HepG2 (cell line): Measurements from ENCODE around the gene ATP5MG. TPM values are rescaled to one million over a fixed set of nuclear protein-coding genes. Genes with fewer than 3 reads are reported as not detected.

Experiments
- ATAC-seq: fragments of 200-7000 bp; cut with Tn5 transposase; 3 replicates; pipeline ENCODE4 v1.9.1; 2020; ENCODE audit warnings: mild to moderate bottlenecking, moderate library complexity
- BruUV-seq: library from RNA; stranded (reverse); fragments of 400-500 nt; replicated peaks from 2 replicates; lab custom pipeline; 2021; lab: Mats Ljungman, UMichigan
- CTCF ChIA-PET: fragments of 300-600 bp; formaldehyde crosslinking; extraction: SDS; loops from one replicate; lab custom pipeline; 2021; ENCODE audit warnings: low total read pairs, inconsistent platforms, low intra/inter-chr PET ratio; lab: Yijun Ruan, JAX
- POLR2A ChIA-PET: fragments of 350-600 bp; sonication (Branson Sonifier 250); formaldehyde crosslinking; loops from one replicate; lab custom pipeline; 2020; ENCODE audit warnings: antibody characterized with exemption, inconsistent platforms; lab: Yijun Ruan, JAX
- DNase-seq: peaks from one replicate; pipeline ENCODE4 v3.0.0-alpha.2; 2015; ENCODE audit warnings: low spot score
- FAIRE-seq: peaks from 3 replicates; lab custom pipeline; 2011; peaks lifted over from hg19 to GRCh38; lab: Jason Lieb, UNC
- H2AFZ ChIP-seq: one replicate; pipeline ENCODE4 v1.6.1; 2011; ENCODE audit warnings: low read length, inconsistent platforms
- H3K27ac ChIP-seq: fragments of 300-600 bp; 3 replicates; pipeline ENCODE4 v1.8.0; 2011; ENCODE audit warnings: mixed run types, mild to moderate bottlenecking, mixed read lengths, low read length, inconsistent platforms; ENCODE audit not compliant: insufficient read depth; ENCODE audit errors: extremely low read length
- H3K27me3 ChIP-seq, 2 experiments: fragments of 200-600 bp in 1 of 2; 2 replicates in 1 of 2; 3 replicates in 1 of 2; pipeline versions ENCODE4 v1.6.0 to v1.8.0; 2011; ENCODE audit warnings: low read length in 2 of 2, mild to moderate bottlenecking in 2 of 2, moderate library complexity in 2 of 2, inconsistent platforms in 1 of 2; ENCODE audit not compliant: insufficient read depth in 2 of 2, control insufficient read depth in 1 of 2
- H3K36me3 ChIP-seq, 2 experiments: fragments of 200-600 bp in 1 of 2; replicated peaks in 1 of 2; 2 replicates in 1 of 2; 3 replicates in 1 of 2; pipeline versions ENCODE4 v1.5.1 to v1.8.0; 2011; ENCODE audit warnings: low read length in 2 of 2, inconsistent platforms in 1 of 2; ENCODE audit not compliant: insufficient read depth in 2 of 2, control insufficient read depth in 1 of 2
- H3K4me1 ChIP-seq: 2 replicates; pipeline ENCODE4 v1.5.1; 2012; ENCODE audit warnings: low read length, inconsistent platforms; ENCODE audit not compliant: insufficient read depth
- H3K4me2 ChIP-seq: 2 replicates; pipeline ENCODE4 v1.6.0; 2011; ENCODE audit warnings: low read depth, low read length, inconsistent platforms
- H3K4me3 ChIP-seq, 3 experiments: fragments of 200-600 bp in 1 of 3; sonication (generic), shearing (Covaris generic) in 1 of 3; replicated peaks in 1 of 3; 2 replicates each; pipeline ENCODE4 v1.5.1; 2011 to 2016; ENCODE audit warnings: low read length in 3 of 3, inconsistent platforms in 2 of 3, low read depth in 2 of 3, mild to moderate bottlenecking in 2 of 3, control low read depth in 1 of 3, mixed read lengths in 1 of 3; ENCODE audit not compliant: insufficient read depth in 1 of 3
- H3K79me2 ChIP-seq: one replicate; pipeline ENCODE4 v1.6.1; 2011; ENCODE audit warnings: low read length, inconsistent platforms; ENCODE audit not compliant: insufficient read depth
- H3K9ac ChIP-seq: 2 replicates; pipeline ENCODE4 v1.6.0; 2011; ENCODE audit warnings: mild to moderate bottlenecking, low read depth, low read length, inconsistent platforms; ENCODE audit not compliant: insufficient read depth
- H3K9me3 ChIP-seq: 2 replicates; pipeline ENCODE4 v1.5.1; 2012; ENCODE audit warnings: mild to moderate bottlenecking, low read length
- H4K20me1 ChIP-seq: 2 replicates; pipeline ENCODE4 v1.6.0; 2011; ENCODE audit warnings: inconsistent platforms, mild to moderate bottlenecking, low read length, moderate library complexity; ENCODE audit not compliant: insufficient read depth
- ATF4 ChIP-seq, 2 experiments: fragments of 450-650 bp in 1 of 2; sonication (generic) in 1 of 2; formaldehyde crosslinking; IDR thresholded peaks; 2 replicates each; pipeline versions ENCODE4 v1.5.0 to v1.8.0; 2020 to 2022; ENCODE audit warnings: mild to moderate bottlenecking in 1 of 2, missing genetic modification reagents in 1 of 2
- FOXA1 ChIP-seq, 2 experiments: fragments of 450-650 bp in 1 of 2; sonication (generic) in 1 of 2; formaldehyde crosslinking in 1 of 2; IDR thresholded peaks; 2 replicates each; pipeline versions ENCODE4 v1.4.0 to v1.6.1; 2016 to 2020; ENCODE audit warnings: missing genetic modification reagents in 1 of 2
- KLF12 ChIP-seq: sonication (generic); formaldehyde crosslinking; IDR thresholded peaks from 2 replicates; pipeline ENCODE4 v1.4.0; 2020; ENCODE audit warnings: missing genetic modification reagents, borderline replicate concordance
- KLF9 ChIP-seq: IDR thresholded peaks from 2 replicates; pipeline ENCODE4 v1.6.1; 2016; ENCODE audit warnings: low read depth
- MEIS2 ChIP-seq: sonication (generic); formaldehyde crosslinking; IDR thresholded peaks from 2 replicates; pipeline ENCODE4 v1.9.0; 2021; ENCODE audit warnings: mild to moderate bottlenecking, missing genetic modification reagents
- MLLT10 ChIP-seq: sonication (generic); formaldehyde crosslinking; IDR thresholded peaks from 2 replicates; pipeline ENCODE4 v1.4.0; 2020; ENCODE audit warnings: missing genetic modification reagents
- MLXIP ChIP-seq: sonication (generic); formaldehyde crosslinking; IDR thresholded peaks from 2 replicates; pipeline ENCODE4 v1.9.0; 2021; ENCODE audit warnings: missing genetic modification reagents, borderline replicate concordance
- PBX2 ChIP-seq: IDR thresholded peaks from 2 replicates; pipeline ENCODE4 v1.6.1; 2016; ENCODE audit warnings: control low read depth
- TARDBP ChIP-seq: sonication (generic); formaldehyde crosslinking; IDR thresholded peaks from 2 replicates; pipeline ENCODE4 v1.8.0; 2022; ENCODE audit warnings: mild to moderate bottlenecking, missing genetic modification reagents
- TRAFD1 ChIP-seq: sonication (generic); formaldehyde crosslinking; IDR thresholded peaks from 2 replicates; pipeline ENCODE4 v1.5.1; 2020; ENCODE audit warnings: missing genetic modification reagents, mild to moderate bottlenecking, borderline replicate concordance
- ZNF136 ChIP-seq: sonication (generic); formaldehyde crosslinking; IDR thresholded peaks from 2 replicates; pipeline ENCODE4 v1.8.1; 2022; ENCODE audit warnings: low read depth, mild to moderate bottlenecking, moderate library complexity, missing genetic modification reagents
- ZNF800 ChIP-seq: sonication (generic); formaldehyde crosslinking; IDR thresholded peaks from 2 replicates; pipeline ENCODE4 v1.4.0; 2020; ENCODE audit warnings: missing genetic modification reagents
- WGBS: methylation state at CpG from one replicate; pipeline ENCODE4 v1.1.6; 2017; ENCODE audit warnings: low lambda C conversion rate; 5-methylcytosine and 5-hydroxymethylcytosine counted together
- in situ Hi-C: cut with HindIII; loops from 2 replicates; pipeline ENCODE4 v1.10.0; 2017; ENCODE audit warnings: low pct_unique_long_range_greater_than_20kb; ENCODE audit not compliant: extremely low pct_ligation_motif_present
- intact Hi-C: fragments of 100-400 bp; cut with micrococcal nuclease; formaldehyde crosslinking; loops from one replicate; pipeline ENCODE4 v1.10.0; 2022; ENCODE audit not compliant: unreplicated experiment
- polyA plus RNA-seq, 8 experiments: library from polyadenylated mRNA; depleted of rRNA in 3 of 8; stranded (reverse) in 7 of 8; unstranded in 1 of 8; fragments of >200 nt; fragmentation: Illumina TruSeq in 4 of 8; extraction: Trizol in 4 of 8; gene quantifications; 2 replicates each; pipeline versions ENCODE4 v1.2.1 to v1.2.3, GENCODE V29; 2011 to 2016; ENCODE audit warnings: low read depth in 4 of 8, missing spikeins in 1 of 8, mixed read lengths in 1 of 8; ENCODE audit not compliant: insufficient read depth in 1 of 8
- total RNA-seq, 5 experiments: library from RNA; depleted of rRNA; stranded (reverse); fragments of >200 nt; fragmentation: Illumina TruSeq; extraction: Trizol; gene quantifications; 2 replicates each; pipeline ENCODE4 v1.2.3, GENCODE V29; 2016; ENCODE audit warnings: low read depth in 1 of 5

Gene ATP5MG
- total and polyA plus RNA-seq, 2 of the 13 experiments (the other 11 are each of a cell fraction or from before 2014, with no cell fraction given), result 260 to 320 TPM

GRCh38 chr11:118417801-118418200 lies 16.4 kb downstream of the ATP5MG start (continued):
- no peak for TF ChIP-seq ZNF136
- no peak for TF ChIP-seq KLF12 (CRISPR knock-in tag)
- TF ChIP-seq ZNF800 (CRISPR knock-in tag), result no peak
- TF ChIP-seq MLXIP (CRISPR knock-in tag), result no peak

- Histone ChIP-seq H2AFZ (no peak overlapping the region), H3K9ac (no peak overlapping the region), H3K4me3 (no peak overlapping the region), H3K27ac (no peak overlapping the region), H3K9me3 (no peaks in the 10 kb centered on the region), H3K4me1 (peaks cover 7% of the 10 kb centered on the region), H3K4me2 (no peak overlapping the region), H3K79me2 (no peaks in the 10 kb centered on the region), H3K36me3 (no peaks in the 10 kb centered on the region; a peak in 1 of 5 replicates), H3K27me3 (no peaks in the 10 kb centered on the region), H4K20me1 (no peaks in the 10 kb centered on the region)
- 70% methylated on average over 5 of the region's 5 CpGs for WGBS
- no TSS peak for BruUV-seq
- no peak for FAIRE-seq
- CTCF ChIA-PET, result no interaction called here
- DNase-seq, result no peak
- in situ Hi-C loops (no loop called here), intact Hi-C loops (no loop called here)
- no peak for ATAC-seq
- POLR2A ChIA-PET, result interaction anchor here (2.1 kb wide), 1 partner anchor 17 kb away, joined by 5 read pairs; the partner anchor contains the start of gene KMT2A
- TF ChIP-seq FOXA1 (IDR thresholded peaks at IDR 0.05) (no peak), FOXA1 (CRISPR knock-in tag; IDR thresholded peaks at IDR 0.05) (no peak), MLLT10 (CRISPR knock-in tag) (no peak), KLF9 (no peak), PBX2 (CRISPR knock-in tag) (no peak), MEIS2 (no peak), TARDBP (CRISPR knock-in tag) (no peak), TRAFD1 (no peak), ATF4 (CRISPR knock-in tag; IDR thresholded peaks at IDR 0.05) (no peak)
These were observed 17.4 kb downstream of the ATP5MG start for GRCh38 chr11:118418766-118419165.
